Subcutaneous adipose tissue (tissue), 4 donors: ENCODE measurements around the gene BMP2K. TPM values are rescaled to one million over a fixed set of nuclear protein-coding genes. Genes with fewer than 3 reads are reported as not detected.

Experiments used
- CTCF ChIP-seq: fragments of 450-650 bp; IDR thresholded peaks from one replicate; pipeline ENCODE4 v1.5.1; 2016; ENCODE audit warnings: low read depth, mild to moderate bottlenecking, control low read depth, antibody characterized with exemption, moderate library complexity
- total RNA-seq, 4 donors: library from RNA; depleted of rRNA; stranded (reverse); fragments of >200 nt; gene quantifications; one replicate each; pipeline ENCODE4 v1.1.0, GENCODE V29; 2016

BMP2K gene
- 100 to 1,000 TPM in 1 of 4 donors, 10 to 100 TPM in 3; 32.2 to 100 (median 57.7) TPM for total RNA-seq

GRCh38 chr4:78776079-78776728 lies at the start of gene BMP2K:
BMP2K (plus strand) TSS chr4:78776350; CDS start chr4:78776544, 194 bp downstream.
- no peak for TF ChIP-seq CTCF

GRCh38 chr4:78726546-78726945 lies 49.6 kb upstream of the BMP2K start:
- TF ChIP-seq CTCF = no peak

- TF ChIP-seq CTCF = no peak
These were observed 43.6 kb upstream of the BMP2K start for GRCh38 chr4:78732332-78733104.

- no peak for TF ChIP-seq CTCF
These were observed 41.5 kb upstream of the BMP2K start for GRCh38 chr4:78734441-78735162.

- TF ChIP-seq CTCF = no peak
These were observed 40.5 kb upstream of the BMP2K start for GRCh38 chr4:78735697-78736096.

GRCh38 chr4:78737035-78737434 lies 39.1 kb upstream of the BMP2K start:
- no peak for TF ChIP-seq CTCF

GRCh38 chr4:78737973-78738372 lies 38.2 kb upstream of the BMP2K start:
- TF ChIP-seq CTCF = no peak
